HG03354 (cell line): ENCODE data around the gene DNAAF5.
"Not testable (repeated sequence)": the region's sequence is repeated elsewhere in the genome, so short reads cannot be mapped to it uniquely, and the experiment has no call there.

Source experiments
- ATAC-seq: cut with Tn5 transposase; IDR thresholded peaks from one replicate; pipeline ENCODE4 v1.9.1; 2021; ENCODE audit warnings: mild to moderate bottlenecking; ENCODE audit not compliant: unreplicated experiment, poor library complexity, severe bottlenecking

The DNAAF5 gene

DNA sequence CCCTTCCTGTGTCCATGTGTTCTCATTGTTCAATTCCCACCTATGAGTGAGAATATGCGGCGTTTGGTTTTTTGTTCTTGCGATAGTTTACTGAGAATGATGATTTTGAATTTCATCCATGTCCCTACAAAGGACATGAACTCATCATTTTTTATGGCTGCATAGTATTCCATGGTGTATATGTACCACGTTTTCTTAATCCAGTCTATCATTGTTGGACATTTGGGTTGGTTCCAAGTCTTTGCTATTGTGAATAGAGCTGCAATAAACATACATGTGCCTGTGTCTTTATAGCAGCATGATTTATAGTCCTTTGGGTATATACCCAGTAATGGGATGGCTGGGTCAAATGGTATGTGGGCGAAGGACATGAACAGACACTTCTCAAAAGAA, 17.6 kb downstream of the DNAAF5 start:
- not testable (repeated sequence) for ATAC-seq

DNA sequence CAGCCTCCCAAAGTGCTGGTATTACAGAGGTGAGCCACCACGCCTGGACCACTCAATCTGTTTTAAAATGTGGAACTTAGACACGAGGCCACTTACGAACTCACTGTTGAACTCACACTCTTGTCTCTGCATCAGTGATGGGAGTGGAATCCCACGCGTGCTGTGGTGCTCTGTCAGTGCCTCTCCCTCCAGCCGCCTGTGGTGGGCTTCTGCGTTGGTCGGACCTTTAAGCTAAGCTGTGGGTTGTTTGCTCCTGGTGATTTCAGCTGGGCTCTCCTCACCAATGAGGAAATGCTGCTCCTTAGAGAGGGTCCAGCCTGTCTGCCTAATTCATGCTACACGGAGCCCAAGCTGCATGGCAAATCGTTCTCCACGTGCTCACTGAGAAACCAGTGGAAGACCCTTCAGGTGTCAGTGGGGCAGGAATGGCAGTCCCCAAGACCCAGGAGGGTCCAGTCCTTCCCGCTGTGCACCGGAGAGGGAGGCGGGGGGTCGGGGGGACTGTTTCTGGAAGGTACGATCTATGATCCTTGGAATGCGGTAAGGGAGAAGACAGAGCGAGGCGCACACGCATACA, 18.4 kb downstream of the DNAAF5 start:
- no peak for ATAC-seq

DNA sequence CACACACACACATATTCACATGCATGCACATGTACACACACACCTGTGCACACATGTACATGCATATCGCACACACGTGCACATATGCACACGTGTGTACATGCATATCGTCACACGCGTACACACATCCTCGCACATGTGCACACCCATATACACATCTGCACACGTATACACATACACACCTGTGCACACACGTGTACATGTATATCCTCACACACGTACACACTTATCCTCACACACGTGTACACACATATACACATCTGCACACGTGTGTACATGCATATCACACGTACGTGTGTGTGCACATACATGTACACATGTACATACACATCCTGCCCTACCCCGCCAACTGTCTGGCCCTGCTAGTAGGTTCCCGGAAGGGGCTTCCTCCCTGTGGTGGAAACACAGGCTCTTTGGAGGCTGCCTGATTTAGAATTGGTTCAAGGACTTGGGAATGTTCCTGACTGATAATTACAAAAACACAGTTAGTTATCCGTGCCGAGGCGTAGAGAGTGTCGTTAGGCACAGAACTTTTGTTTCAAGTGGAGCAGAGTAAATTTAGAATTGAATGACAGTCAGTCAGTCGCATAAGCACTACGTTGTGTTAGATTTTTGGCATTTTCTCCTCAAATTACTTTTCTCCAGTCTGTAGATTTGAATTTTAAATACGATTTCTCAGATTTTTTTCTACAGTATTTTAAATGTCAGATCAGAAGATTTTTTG, 19.1 kb downstream of the DNAAF5 start:
- no peak for ATAC-seq

DNA sequence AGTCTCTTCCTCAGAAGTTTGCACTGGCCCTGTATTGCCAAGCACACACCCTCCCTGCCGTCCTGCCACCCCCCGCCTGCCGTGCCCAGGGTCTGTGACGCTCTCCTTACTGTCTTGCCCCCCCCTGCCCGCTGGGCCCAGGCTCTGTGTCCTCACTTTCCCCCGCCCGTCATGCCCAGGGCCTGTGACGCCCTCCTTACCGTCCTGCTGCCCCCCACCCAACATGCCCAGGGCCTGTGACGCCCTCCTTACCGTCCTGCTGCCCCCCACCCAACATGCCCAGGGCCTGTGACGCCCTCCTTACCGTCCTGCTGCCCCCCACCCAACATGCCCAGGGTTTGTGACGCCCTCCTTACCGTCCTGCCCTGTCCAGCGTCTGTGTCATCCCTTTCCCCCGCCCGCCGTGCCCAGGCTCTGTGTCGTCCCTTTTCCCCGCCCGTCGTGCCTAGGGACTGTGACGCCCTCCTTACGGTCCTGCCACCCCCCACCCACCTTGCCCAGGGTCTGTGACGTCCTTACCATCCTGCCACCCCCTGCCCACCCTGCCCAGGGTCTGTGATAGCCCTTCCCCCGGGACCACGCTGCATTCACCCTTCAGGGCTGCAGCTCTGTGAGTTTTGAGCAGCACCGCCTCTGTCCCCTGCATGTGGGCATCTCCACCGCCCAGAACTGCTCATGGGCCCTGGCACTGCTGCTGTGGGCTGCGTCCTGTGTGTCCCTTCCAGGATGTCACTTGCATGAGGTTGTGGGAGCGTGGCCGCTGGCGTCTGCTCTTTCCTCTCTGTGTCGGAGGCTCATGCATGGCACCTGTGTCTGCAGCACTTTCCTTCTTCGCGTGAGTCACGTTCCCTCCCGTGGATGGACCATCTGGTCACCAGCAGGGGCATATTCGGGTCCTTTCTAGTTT, 19.9 kb downstream of the DNAAF5 start:
- ATAC-seq = no peak

DNA sequence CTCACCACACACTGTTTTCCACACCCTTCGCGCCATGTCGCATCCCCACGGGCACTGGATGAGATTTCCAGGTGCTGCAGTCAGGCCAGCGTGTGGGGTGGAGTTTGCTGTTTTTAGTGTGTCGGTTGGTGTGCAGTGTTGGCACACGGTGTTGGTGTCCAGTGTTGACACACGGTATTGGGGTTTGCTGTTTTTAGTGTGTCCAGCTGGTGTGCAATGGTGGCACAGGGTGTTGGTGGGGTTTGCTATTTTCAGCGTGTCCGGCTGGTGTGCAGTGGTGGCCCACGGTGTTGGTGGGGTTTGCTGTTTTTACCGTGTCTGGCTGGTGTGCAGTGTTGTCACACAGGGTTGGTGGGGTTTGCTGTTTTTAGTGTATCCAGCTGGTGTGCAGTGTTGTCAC, 20.7 kb downstream of the DNAAF5 start:
- no peak for ATAC-seq

DNA sequence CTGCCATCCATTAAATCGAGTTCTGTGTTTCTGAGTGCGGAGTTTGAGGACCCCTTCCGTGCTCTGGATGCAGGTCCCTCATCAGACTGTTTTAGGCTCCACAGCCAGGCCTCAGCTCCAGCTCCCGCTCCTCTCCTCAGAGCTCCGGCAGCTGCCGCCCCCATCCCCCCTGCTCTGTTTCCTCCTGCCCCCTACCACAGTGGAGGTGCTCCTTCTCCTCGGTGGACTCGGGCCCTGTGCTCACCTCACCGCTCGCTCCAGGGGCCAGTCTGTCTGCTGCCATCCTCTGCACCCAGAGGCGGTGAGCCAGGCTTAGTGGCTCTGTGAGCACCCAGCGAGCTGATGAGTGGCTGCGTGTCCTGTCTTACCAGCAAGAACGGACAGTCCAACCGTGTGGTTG, 21.9 kb downstream of the DNAAF5 start:
- no peak for ATAC-seq

DNA sequence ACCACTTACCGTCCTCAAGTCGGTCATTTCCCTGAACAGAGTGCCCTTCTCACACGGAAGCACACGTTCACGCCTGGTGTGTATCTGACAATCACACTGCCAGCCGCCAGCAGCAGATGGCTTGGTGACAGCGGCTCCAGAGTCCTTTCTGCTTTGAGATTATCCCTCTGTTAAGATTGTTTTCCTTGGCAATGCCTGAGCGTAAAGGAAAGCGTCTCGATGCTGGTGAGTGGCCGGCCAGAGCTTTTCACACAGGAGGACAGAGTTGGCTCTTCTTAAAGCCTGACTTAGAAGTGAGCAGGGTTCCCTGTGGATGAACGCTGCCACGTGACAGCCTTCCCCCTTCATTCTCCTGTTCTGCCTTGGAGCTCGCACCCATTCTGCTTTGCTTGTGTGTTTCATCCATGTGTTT, 22.6 kb downstream of the DNAAF5 start:
- no peak for ATAC-seq

DNA sequence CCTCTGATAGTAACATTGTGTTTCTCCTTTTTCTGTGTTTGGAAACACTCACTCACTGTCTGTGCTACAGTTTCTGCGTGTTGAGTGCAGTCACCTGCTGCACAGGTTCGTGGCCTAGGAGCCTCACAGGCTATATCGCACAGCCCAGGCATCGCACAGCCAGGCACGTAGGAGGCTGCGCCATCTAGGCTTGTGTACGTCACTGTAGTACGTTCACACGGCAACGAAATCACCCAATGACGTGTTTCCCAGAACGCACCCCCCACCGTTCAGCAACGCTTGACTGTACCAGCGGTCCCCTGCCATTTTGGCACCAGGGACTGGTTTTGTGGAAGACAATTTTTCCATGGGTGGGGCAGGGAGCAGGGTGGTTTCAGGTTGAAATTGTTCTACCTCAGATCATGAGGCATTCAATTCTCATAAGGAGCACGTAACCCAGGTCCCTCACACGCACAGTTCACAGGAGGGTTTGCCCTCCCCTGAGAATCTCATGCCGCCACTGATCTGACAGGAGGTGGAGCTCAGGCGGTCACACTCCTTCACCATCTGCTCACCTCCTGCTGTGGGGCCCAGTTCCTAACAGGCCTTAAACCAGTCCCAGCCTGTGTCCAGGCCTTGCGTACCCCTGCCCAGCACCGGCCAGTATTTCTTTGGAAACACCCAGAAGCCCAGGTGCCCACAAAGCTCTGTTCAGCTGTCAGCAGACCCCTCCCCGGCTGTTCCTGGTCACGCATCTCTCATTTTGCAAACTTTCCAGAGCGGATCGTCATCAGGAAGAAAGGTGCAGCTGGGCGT, 23.8 kb downstream of the DNAAF5 start:
- ATAC-seq = no peak

DNA sequence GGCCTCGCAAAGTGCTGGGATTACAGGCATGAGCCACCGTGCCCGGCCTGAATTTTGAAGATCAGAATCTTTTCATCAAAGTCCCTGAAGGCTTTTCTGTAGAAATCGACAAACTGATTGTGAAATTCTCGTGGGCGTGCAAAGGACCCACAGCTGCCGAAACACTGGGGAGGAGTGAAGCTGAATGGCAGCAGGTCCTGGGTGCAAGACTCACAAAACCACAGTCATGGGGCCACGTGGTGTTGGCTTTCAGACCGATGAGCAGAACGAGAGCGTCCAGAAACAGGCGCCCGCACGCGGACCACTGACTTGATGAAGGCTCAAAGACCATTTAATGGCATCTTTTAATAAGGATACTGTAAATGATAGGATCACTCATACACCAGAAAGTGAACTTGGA, 25.3 kb downstream of the DNAAF5 start:
- ATAC-seq = no peak

DNA sequence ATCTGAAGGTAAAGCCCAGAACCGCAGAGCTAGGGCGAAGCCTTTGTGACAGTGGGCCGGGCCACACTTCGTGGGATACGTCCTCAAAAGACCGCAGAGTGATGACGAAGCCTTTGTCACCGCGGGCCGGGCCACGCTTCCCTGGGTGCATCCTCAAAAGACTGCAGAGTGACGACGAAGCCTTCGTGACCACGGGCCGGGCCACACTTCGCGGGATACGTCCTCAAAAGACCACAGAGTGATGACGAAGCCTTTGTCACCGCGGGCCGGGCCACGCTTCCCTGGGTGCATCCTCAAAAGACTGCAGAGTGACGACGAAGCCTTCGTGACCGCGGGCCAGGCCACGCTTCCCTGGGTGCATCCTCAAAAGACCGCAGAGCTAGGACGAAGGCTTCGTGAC, 25.8 kb downstream of the DNAAF5 start:
- ATAC-seq = not testable (repeated sequence)

DNA sequence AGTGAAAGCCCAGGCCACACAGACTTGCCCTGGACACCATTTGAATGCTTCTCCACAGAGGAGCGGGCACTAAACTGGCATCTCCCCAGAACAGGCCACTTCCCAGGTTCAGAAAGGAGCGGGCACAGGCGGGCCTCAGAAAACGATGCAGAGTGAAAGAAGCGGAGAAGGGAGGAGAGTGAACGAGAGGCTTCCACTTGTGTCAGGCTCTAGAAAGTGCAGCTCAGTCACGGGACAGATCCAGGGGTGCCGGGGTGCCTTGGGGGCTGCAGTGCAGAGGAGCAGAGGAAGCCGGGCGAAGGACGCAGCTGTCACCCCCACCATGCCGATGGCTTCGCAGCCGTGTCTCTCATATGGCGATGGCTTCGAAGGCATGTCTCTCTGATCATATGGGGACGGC, 26.7 kb downstream of the DNAAF5 start:
- no peak for ATAC-seq

DNA sequence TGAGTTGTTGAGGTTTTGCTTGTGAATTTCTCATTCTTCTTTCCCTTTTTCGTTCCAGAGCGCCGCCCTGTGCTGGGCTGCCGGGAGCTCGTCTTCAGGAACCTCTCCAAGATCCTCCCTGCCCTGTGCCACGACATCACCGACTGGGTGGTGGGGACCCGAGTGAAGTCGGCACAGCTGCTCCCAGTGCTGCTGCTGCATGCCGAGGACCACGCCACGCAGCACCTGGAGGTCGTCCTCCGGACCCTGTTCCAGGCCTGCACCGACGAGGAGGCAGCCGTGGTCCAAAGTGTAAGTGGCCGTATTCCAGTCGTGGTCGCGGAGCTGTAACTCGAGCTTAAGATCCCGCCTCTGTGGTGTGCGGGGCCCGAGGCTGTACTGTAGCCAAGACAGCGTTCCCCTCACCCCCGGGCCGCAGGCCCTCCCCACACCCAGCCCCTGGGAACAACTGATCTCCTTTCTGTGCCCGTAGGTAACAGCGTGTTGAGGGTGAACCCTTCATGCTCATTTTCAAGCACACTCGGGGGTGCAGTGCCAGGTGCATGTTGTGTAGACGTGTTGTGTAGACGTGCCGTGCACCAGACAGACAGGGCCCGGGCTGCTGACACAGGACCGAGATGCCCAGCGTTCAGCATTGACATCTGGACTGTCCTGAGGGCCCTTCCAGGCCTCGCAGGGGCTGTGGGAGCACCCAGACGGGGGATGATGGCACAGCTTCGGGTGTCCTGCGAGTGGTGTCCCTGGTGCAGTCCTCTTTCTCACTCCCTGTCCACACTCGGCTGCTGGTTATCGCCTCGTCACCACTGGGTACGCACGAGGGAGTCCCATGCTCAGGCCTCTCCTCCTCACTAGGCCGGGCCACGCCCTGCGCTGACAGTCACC, 28.3 kb downstream of the DNAAF5 start:
- ATAC-seq = no peak

DNA sequence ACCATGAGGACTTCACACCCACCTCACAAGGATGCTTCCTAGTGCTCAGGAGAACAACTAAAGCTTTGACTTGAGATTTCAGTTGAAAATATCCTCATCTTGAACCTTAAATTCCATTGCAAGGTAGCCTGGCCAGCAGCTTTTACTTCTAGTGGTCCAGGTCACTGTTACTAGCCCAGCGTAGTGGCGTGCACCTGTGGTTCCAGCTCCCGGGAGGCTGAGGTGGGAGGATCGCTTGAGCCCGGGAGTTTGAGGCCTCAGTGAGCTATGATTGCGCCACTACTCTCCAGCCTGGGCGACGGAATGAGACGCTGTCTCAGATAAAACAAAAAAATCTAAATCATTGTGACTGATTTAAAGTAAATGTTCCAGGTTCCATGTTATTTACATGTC, 28.9 kb downstream of the DNAAF5 start:
- ATAC-seq = no peak

DNA sequence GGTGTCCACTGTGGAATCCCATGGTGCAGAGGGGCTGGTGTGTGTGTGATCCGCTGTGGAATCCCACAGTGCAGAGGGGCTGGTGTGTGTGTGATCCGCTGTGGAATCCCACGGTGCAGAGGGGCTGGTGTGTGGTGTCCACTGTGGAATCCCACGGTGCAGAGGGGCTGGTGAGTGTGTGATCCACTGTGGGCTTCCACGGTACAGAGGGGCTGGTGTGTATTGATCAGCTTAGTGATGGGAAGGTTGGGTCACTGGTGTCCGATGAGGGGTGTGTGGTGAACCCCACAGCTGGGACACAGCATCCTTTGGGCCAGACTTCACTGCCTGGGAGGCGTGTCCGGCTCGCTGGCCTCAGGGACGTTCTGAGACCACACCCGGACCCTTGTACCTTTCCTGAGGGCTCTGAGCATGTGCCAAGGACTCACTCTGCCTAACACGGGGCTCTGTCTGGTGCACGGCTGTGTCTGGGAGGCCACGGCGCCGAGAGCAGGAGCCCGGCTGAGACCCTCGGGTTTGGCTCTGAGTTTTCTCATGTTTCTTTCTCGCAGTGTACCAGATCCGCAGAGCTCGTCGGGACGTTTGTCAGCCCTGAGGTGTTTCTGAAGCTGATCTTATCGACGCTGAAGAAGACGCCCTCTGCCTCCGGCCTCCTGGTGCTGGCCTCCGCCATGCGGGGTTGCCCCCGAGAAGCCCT, 29.9 kb downstream of the DNAAF5 start:
- ATAC-seq = no peak

DNA sequence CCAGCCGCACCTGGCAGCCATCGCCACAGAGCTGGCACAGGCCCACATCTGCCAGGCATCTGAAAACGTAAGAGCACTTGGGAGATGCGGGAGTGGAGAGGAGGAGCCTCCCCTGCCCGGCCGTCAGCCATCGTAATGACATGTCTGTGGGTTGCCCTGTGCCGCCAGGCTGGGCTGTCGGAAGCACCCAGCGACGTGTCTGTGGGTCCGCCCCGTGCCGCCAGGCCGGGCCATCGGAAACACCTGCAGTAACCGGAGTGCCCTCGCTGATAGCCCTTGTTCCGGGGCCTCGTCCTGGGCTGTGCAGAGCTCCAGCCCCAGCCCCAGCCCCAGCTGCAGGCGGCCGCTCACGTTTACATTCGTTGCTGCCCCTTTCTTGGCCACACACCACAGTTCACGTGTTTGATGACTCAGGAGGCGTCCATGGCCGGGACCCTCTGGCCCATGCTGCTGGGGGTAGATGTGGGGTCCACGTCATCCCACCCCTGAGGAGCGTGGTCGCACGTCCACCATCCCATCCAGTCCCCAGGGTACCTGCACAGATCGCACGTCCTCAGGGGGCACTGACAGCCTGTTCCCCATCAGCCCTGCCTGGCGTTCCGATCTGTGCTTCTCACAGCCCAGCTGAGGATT, 30.5 kb downstream of the DNAAF5 start:
- no peak for ATAC-seq

DNA sequence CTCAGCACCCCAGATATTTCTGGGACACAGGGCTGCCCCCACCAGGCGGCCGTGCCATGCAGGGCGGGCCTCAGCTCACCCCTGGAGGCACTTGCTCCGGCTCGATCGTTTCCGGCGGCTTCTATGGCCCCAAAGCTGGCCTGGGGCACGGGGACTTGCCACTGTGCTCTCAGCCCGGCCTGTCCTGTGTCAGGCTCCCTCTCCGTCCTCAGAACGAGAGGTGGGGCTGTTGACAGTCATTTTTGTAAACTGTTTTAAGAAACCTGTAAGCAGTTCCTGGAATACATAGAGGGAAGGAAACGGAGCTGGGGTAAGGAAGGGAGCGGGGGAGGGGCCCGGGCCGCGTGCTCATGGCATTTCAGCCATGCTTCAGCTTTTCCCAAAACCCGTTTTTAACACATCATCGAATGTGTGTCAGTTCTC, 31.3 kb downstream of the DNAAF5 start:
- no peak for ATAC-seq

DNA sequence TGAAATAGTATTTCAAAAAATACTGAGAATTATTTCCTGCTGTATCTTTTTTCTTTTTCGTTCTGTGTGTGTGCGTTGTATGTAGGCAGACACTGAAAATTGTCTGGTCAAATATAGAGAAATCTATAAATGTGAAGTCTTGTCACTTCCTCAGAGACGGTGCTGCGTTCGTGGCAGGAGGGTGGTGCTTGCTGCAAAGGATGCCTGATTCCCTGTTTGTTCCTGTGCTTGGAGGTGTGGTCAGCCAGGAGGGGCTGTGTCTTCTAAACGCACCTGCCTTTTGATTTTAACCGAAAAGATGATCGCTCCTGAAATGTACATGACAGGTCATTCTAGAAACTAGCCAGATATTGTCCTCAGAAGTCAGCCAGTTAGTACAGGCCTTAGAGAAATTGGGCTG, 33.1 kb downstream of the DNAAF5 start:
- no peak for ATAC-seq

DNA sequence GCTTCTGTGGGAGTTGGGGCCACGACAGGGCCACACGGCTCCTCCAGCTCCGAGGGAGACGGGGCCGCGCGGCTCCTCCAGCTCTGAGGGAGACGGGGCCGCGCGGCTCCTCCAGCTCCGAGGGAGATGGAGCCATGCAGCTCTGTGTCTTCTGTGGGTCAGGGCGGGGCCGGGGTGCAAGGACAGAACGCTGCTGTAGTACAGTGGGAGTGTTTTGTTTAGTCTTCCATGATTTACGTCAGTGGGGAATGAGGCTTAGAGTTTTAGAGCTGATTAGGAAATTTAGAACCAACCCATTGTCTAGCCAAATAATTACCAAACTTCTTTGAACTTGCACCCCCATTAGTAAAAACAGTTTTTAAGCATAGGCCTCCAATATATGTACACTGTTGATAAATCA, 33.5 kb downstream of the DNAAF5 start:
- ATAC-seq = no peak
